ENCODE measurements around the gene ADGRL4.

GRCh38 chr1:78996791-78997190, 9.7 kb downstream of the ADGRL4 start:
- TF ChIP-seq CTCF (IDR thresholded peaks at IDR 0.05) (no peak), POLR2A (IDR thresholded peaks at IDR 0.05) (no peak)

All from esophagus squamous epithelium (tissue), 4 donors.